IPS-20b (cell line): ENCODE results near the gene RIOX2.

Experiments
- H3K27ac ChIP-seq: one replicate; pipeline ENCODE4 v1.5.1; 2013; ENCODE audit warnings: low read length
- H3K27me3 ChIP-seq: 2 replicates; pipeline ENCODE4 v1.6.1; 2013; ENCODE audit warnings: mild to moderate bottlenecking, low read length, inconsistent platforms; ENCODE audit not compliant: insufficient read depth
- H3K36me3 ChIP-seq: 2 replicates; pipeline ENCODE4 v1.6.1; 2013; ENCODE audit warnings: low read depth, mild to moderate bottlenecking, inconsistent platforms, low read length, moderate library complexity; ENCODE audit not compliant: insufficient read depth
- H3K4me1 ChIP-seq: 2 replicates; pipeline ENCODE4 v1.6.1; 2013; ENCODE audit warnings: mild to moderate bottlenecking, control low read depth, inconsistent platforms, low read length, moderate library complexity; ENCODE audit not compliant: insufficient read depth
- H3K4me3 ChIP-seq: 2 replicates; pipeline ENCODE4 v1.5.1; 2013; ENCODE audit warnings: mild to moderate bottlenecking, low read length, inconsistent platforms
- H3K9ac ChIP-seq: 2 replicates; pipeline ENCODE4 v1.6.1; 2013; ENCODE audit warnings: low read depth, mild to moderate bottlenecking, inconsistent platforms, low read length, moderate library complexity
- H3K9me3 ChIP-seq: 2 replicates; pipeline ENCODE4 v1.6.1; 2013; ENCODE audit warnings: mild to moderate bottlenecking, low read depth, low read length, inconsistent platforms; ENCODE audit not compliant: insufficient read depth

The RIOX2 gene

DNA sequence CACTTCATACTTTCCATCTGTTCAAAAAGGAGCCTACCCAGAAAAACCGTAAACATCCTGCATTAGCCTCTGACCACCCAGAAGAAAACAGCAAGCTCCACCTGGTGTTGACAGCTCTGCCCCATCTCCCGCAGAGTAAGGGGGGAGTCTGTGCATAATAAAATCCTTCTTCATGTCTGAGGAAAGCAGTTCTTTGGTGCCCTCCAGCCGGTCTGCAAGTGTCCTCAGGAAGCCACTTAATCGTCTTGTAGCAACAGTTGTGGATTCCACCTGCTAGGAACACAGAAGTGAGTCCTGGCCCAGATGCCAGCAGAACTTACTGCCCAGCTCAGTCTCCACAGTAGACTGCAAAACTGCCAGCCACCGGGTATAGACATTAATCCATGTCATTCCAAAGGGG lies 22.5 kb downstream of the RIOX2 start:
- Histone ChIP-seq H3K9me3 (no peaks in the 10 kb centered on the region), H3K27me3 (no peaks in the 10 kb centered on the region), H3K4me1 (no peaks in the 10 kb centered on the region), H3K27ac (no peak overlapping the region), H3K9ac (no peak overlapping the region), H3K4me3 (no peak overlapping the region), H3K36me3 (peaks cover 68% of the 10 kb centered on the region)

GRCh38 chr3:97949110-97949485 lies 23.1 kb downstream of the RIOX2 start:
- H3K9me3 ChIP-seq: no peaks in the 10 kb centered on the region
- no peak overlapping the region for H3K27ac ChIP-seq
- peaks cover 68% of the 10 kb centered on the region for H3K36me3 ChIP-seq
- H3K9ac ChIP-seq: no peak overlapping the region
- H3K4me3 ChIP-seq: no peak overlapping the region
- no peaks in the 10 kb centered on the region for H3K27me3 ChIP-seq
- no peaks in the 10 kb centered on the region for H3K4me1 ChIP-seq

DNA sequence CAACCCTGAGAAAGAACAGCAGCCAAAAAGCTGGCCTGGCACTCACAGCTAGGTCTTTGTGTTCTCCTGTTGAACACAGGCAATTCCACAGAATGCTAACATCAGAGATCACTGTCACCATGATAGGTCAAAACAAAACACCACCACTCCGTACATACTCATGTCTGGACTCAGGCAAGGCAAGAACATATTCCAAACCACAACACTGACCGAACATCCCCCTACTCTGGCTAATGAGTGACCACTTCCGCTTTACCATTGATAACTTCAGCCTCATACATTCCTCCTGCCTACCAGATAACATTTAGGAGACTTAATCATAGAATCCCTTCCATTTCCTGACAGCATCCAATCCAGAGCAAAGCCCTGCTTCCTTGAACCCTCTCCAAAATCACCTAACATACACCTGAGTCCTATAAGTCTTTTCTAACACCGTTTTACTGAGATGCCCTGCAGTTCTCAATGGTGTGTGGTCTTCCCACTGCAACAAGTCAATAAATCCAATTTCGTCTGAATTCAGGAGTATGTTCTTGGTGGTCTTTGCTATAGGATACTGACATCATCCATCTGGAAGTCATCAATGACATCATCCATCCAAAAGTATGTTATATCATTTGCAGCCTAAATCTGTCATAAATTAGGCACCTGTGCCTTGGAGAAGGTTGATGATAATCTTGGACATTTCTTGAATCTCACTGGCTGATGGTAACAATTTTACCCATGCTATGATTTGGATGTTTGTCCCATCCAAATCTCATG lies 23.7 kb downstream of the RIOX2 start:
- H3K36me3 ChIP-seq: peaks cover 68% of the 10 kb centered on the region
- no peaks in the 10 kb centered on the region for H3K4me1 ChIP-seq
- H3K9ac ChIP-seq: no peak overlapping the region

DNA sequence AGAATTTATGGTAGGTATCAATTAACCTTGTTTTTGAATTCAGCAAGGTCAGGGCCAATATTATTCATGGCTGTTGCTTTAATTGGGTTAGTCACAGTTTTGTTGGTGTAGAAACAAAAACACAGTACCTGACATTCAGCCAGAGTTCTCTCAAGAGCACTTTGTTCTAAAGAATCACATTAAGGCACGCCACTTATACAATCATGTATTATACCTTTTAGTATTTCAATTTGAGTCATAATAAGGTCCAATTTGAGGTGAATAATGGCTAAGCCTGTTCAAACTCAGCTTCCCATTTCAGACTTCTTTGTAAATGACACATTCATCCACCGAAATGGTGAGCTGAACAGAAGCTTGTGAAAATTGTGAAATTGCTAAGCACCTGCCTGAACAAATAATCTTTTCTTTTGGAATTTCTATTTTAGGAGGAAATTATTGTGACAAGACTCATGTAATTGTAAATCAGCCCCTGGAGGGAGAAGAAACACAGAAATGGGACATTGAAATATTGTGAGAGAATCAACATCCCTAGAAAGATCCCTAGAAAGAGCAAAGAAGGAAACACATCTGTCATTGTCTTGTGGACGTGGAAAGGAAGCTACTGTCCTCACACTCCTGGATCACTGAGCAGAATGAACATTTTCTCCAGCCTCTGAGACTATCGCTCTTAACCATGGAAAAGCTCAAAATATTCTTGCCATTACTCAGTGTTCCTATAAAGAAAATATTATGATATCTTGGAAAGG lies 29.3 kb downstream of the RIOX2 start:
- Histone ChIP-seq H3K36me3 (peaks cover 61% of the 10 kb centered on the region), H3K27me3 (no peaks in the 10 kb centered on the region), H3K27ac (no peak overlapping the region), H3K9me3 (no peaks in the 10 kb centered on the region), H3K9ac (no peak overlapping the region), H3K4me1 (no peaks in the 10 kb centered on the region), H3K4me3 (no peak overlapping the region)

More for the DNA sequence above, 23.7 kb downstream of the RIOX2 start:
- H3K27ac ChIP-seq: no peak overlapping the region
- H3K9me3 ChIP-seq: no peaks in the 10 kb centered on the region
- H3K4me3 ChIP-seq: no peak overlapping the region
- H3K27me3 ChIP-seq: no peaks in the 10 kb centered on the region

DNA sequence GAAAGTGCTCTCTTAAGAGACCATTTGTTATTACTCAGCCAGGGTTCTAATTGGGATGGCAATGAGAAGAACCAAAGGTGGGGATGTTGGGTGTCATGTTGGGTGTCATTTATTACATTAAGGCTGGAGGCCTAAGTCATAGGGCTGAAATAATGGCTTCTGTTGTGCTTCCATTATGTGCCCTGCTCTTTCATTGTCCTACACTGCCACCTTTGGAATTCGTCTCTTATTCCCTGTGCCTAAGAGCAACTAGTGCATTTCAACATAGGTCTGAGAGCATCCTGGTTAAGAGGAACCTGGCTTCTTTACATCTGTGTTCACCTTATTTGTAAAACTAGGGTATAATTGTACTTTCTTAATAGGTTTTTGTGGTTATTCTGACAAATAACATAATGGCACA lies 32.2 kb downstream of the RIOX2 start:
- Histone ChIP-seq H3K27ac (no peak overlapping the region), H3K36me3 (peaks cover 42% of the 10 kb centered on the region), H3K4me3 (no peak overlapping the region)

GRCh38 chr3:97939401-97939800 lies 32.8 kb downstream of the RIOX2 start:
- no peak overlapping the region for H3K9ac ChIP-seq
- no peak overlapping the region for H3K4me3 ChIP-seq
- no peaks in the 10 kb centered on the region for H3K27me3 ChIP-seq
- H3K4me1 ChIP-seq: no peaks in the 10 kb centered on the region
- H3K36me3 ChIP-seq: peaks cover 38% of the 10 kb centered on the region
- no peak overlapping the region for H3K27ac ChIP-seq
- H3K9me3 ChIP-seq: no peaks in the 10 kb centered on the region

More for the DNA sequence above, 32.2 kb downstream of the RIOX2 start:
- H3K4me1 ChIP-seq: no peaks in the 10 kb centered on the region
- no peaks in the 10 kb centered on the region for H3K9me3 ChIP-seq
- no peaks in the 10 kb centered on the region for H3K27me3 ChIP-seq
- H3K9ac ChIP-seq: no peak overlapping the region

DNA sequence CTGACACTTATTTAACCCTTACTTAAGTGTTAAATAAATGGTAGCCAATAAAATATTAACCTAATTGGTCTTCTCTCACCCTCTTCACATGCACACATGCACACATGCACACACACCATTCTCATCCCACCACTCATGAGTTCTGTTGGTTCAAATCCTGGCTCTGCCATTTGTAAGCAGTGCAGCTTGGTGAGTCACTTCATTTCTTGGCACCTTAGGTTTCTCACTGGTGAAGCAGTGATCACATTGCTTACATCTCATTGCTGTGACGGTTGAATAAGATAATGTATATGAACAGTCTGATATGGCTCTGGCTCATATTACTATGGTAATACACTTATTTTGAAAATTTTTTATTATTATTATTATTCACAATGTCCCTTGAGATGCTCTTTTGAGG lies 33.8 kb downstream of the RIOX2 start:
- H3K27me3 ChIP-seq: no peaks in the 10 kb centered on the region
- H3K4me3 ChIP-seq: no peak overlapping the region
- peaks cover 28% of the 10 kb centered on the region for H3K36me3 ChIP-seq
- no peak overlapping the region for H3K27ac ChIP-seq
- no peaks in the 10 kb centered on the region for H3K9me3 ChIP-seq
- H3K9ac ChIP-seq: no peak overlapping the region
- no peaks in the 10 kb centered on the region for H3K4me1 ChIP-seq

DNA sequence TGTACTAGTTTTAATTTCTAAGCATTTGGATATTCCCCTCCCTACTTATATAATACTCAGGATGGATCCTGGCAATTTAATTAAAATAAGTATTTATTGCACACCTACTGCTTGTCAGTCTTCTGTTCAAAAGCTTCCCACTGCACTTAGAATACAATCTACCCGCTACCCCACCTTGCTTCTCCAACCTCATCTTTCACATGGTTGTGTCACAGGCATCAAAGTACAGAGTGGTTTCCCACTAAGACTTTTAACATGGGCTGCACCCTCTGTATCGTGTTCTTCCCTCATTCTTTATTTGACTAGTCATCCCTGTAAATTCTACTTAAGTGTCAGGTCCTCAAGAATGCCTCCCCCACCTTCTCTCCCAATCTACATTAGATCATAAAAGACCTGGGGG lies 35.0 kb downstream of the RIOX2 start:
- H3K27me3 ChIP-seq: no peaks in the 10 kb centered on the region
- H3K9me3 ChIP-seq: no peaks in the 10 kb centered on the region
- H3K4me1 ChIP-seq: no peaks in the 10 kb centered on the region
- no peak overlapping the region for H3K27ac ChIP-seq
- H3K4me3 ChIP-seq: no peak overlapping the region
- peaks cover 16% of the 10 kb centered on the region for H3K36me3 ChIP-seq
- H3K9ac ChIP-seq: no peak overlapping the region

- H3K9ac ChIP-seq: no peak overlapping the region
- peaks cover 13% of the 10 kb centered on the region; the same call in 1 of the 2 replicates for H3K36me3 ChIP-seq
Measured at GRCh38 chr3:97935842-97936241, 36.4 kb downstream of the RIOX2 start.

GRCh38 chr3:97934980-97935695 lies 37.1 kb downstream of the RIOX2 start:
- peaks cover 13% of the 10 kb centered on the region; the same call in 1 of the 2 replicates for H3K36me3 ChIP-seq
- H3K27ac ChIP-seq: no peak overlapping the region
- no peaks in the 10 kb centered on the region for H3K9me3 ChIP-seq
- no peak overlapping the region for H3K9ac ChIP-seq
- H3K4me3 ChIP-seq: no peak overlapping the region
- no peaks in the 10 kb centered on the region for H3K4me1 ChIP-seq
- no peaks in the 10 kb centered on the region for H3K27me3 ChIP-seq

More at GRCh38 chr3:97935842-97936241, 36.4 kb downstream of the RIOX2 start:
- H3K27ac ChIP-seq: no peak overlapping the region
- H3K4me3 ChIP-seq: no peak overlapping the region
- H3K4me1 ChIP-seq: no peaks in the 10 kb centered on the region
- H3K9me3 ChIP-seq: no peaks in the 10 kb centered on the region
- H3K27me3 ChIP-seq: no peaks in the 10 kb centered on the region

GRCh38 chr3:97932387-97932801 lies 39.8 kb downstream of the RIOX2 start:
- Histone ChIP-seq H3K36me3 (peaks cover 3% of the 10 kb centered on the region; the same call in 1 of the 2 replicates), H3K9me3 (no peaks in the 10 kb centered on the region)

More at GRCh38 chr3:97932387-97932801, 39.8 kb downstream of the RIOX2 start:
- Histone ChIP-seq H3K4me1 (no peaks in the 10 kb centered on the region), H3K4me3 (no peak overlapping the region), H3K27me3 (no peaks in the 10 kb centered on the region), H3K27ac (no peak overlapping the region), H3K9ac (no peak overlapping the region)
